ENCODE measurements around the gene STX12. TPM values are rescaled to one million over a fixed set of nuclear protein-coding genes. Genes with fewer than 3 reads are reported as not detected.
"Not testable (repeated sequence)": the region's sequence is repeated elsewhere in the genome, so short reads cannot be mapped to it uniquely, and the experiment has no call there.

STX12 gene
- total RNA-seq, 2 donors from 2014 or later = 22.6 to 26.7 TPM

DNA sequence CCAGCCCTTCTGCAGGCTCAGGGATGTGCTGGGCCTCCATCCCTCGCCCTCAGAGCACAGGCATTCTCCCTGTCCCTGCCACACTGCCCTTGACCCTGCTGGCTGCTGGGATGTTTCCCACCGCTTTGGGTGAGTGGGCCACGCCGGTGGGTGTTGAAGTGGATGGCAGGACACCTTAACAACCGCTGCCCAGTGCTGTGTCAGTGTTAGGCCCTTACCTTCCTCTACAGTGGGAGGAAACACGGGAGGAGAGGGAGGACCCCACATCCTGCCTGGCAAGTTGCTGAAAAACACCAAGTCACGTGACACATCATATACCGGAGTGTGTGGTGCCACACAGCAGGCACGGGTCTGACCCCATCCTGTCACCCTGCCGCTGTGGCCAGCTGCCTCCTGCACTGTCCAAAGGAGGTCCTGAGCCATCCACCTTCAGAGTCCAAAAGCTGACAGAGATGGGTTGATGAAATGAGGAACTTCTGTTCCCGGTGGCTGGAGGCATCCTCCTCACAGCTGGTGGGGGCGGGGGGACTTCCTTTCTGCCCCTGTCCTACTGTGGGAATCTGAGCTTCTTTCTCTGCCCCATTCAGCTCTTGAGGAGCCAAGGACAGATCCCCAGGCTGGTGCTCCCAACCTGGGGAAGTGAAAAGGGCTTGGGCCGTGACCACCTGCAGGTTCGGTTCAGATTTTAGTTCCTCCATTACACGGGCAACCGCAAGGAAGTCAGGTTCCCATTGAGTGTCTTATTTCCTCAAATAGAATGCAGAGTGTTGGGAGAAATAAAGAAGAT lies 96.1 kb downstream of the STX12 start:
- no peaks in the 10 kb centered on the region for H3K27me3 ChIP-seq
- no peak overlapping the region for H3K4me3 ChIP-seq
- peak in 2 of 4 donors; percentile 18 to 37 for DNase-seq
- no peaks in the 10 kb centered on the region for H3K36me3 ChIP-seq (replicated peaks in 1 of 2; ENCODE audit: insufficient read depth in 1 of 2, low read depth in 2 of 2)
- peak; percentile 9 for ATAC-seq
- WGBS, 2 donors = 44 to 58% methylated on average over 12 to 16 of the region's 16 CpGs
- intact Hi-C loops (cut with DNase I) = no loop called here
- TF ChIP-seq, protein P1, sequence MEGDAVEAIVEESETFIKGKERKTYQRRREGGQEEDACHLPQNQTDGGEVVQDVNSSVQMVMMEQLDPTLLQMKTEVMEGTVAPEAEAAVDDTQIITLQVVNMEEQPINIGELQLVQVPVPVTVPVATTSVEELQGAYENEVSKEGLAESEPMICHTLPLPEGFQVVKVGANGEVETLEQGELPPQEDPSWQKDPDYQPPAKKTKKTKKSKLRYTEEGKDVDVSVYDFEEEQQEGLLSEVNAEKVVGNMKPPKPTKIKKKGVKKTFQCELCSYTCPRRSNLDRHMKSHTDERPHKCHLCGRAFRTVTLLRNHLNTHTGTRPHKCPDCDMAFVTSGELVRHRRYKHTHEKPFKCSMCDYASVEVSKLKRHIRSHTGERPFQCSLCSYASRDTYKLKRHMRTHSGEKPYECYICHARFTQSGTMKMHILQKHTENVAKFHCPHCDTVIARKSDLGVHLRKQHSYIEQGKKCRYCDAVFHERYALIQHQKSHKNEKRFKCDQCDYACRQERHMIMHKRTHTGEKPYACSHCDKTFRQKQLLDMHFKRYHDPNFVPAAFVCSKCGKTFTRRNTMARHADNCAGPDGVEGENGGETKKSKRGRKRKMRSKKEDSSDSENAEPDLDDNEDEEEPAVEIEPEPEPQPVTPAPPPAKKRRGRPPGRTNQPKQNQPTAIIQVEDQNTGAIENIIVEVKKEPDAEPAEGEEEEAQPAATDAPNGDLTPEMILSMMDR (IDR thresholded peaks at IDR 0.05) = no peak
- TF ChIP-seq POLR2A (IDR thresholded peaks at IDR 0.05) = no peak
- no peaks in the 10 kb centered on the region for H3K9me3 ChIP-seq
- peak overlapping the region in 1 of 4 donors; percentile 39 for H3K27ac ChIP-seq
- H3K4me1 ChIP-seq = peaks cover 8% of the 10 kb centered on the region

DNA sequence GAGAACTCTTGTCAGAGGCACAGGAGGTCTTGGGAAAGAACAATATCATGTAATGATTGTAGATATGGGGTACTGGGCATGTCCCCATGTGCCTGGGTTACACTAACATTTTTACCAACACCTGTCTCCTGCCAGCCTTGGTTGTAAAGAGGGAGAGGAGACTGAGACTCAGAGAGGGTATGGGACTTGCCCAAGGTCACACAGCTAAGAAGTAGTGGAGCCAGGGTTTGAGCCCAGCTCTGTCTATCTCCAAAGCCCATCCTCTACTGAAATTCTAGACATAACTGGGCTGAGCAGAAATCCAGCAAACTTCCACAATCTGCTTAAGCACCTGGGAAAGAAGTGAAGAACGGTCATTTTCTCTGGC lies 96.7 kb downstream of the STX12 start:
- H3K27ac ChIP-seq = peak overlapping the region in 1 of 4 donors; percentile 39
- no peaks in the 10 kb centered on the region for H3K27me3 ChIP-seq
- intact Hi-C loops (cut with DNase I) = no loop called here
- no peak for TF ChIP-seq POLR2A (IDR thresholded peaks at IDR 0.05)
- TF ChIP-seq, protein P1 (IDR thresholded peaks at IDR 0.05) = no peak
- 83 to 92% methylated on average over 1 of the region's 1 CpG for WGBS, 2 donors
- H3K4me1 ChIP-seq = peaks cover 8% of the 10 kb centered on the region
- no peak for DNase-seq
- H3K4me3 ChIP-seq = no peak overlapping the region
- H3K36me3 ChIP-seq (replicated peaks in 1 of 2; ENCODE audit: insufficient read depth in 1 of 2, low read depth in 2 of 2) = no peaks in the 10 kb centered on the region
- no peak for ATAC-seq
- H3K9me3 ChIP-seq = no peaks in the 10 kb centered on the region

DNA sequence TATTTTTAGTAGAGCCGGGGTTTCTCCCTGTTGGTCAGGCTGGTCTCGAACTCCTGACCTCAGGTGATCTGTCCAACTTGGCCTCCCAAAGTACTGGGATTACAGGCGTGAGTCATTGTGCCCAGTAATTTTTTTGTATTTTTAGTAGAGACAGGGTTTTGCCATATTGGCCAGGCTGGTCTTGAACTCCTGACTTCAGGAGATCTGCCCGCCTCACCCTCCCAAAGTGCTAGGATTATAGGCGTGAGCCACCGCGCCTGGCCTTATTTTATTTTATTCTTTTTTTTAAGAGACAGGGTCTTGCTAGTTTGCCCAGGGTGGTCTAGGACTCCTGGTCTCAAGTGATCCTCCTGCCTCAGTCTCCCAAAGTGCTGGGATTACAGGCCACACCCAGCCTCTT lies 98.1 kb downstream of the STX12 start:
- H3K4me3 ChIP-seq; H3K36me3 ChIP-seq (replicated peaks in 1 of 2; ENCODE audit: insufficient read depth in 1 of 2, low read depth in 2 of 2); H3K27ac ChIP-seq; intact Hi-C loops (cut with DNase I); H3K27me3 ChIP-seq; H3K4me1 ChIP-seq; H3K9me3 ChIP-seq; ATAC-seq; DNase-seq: not testable (repeated sequence)
- 85 to 88% methylated on average over 7 of the region's 7 CpGs for WGBS, 2 donors

DNA sequence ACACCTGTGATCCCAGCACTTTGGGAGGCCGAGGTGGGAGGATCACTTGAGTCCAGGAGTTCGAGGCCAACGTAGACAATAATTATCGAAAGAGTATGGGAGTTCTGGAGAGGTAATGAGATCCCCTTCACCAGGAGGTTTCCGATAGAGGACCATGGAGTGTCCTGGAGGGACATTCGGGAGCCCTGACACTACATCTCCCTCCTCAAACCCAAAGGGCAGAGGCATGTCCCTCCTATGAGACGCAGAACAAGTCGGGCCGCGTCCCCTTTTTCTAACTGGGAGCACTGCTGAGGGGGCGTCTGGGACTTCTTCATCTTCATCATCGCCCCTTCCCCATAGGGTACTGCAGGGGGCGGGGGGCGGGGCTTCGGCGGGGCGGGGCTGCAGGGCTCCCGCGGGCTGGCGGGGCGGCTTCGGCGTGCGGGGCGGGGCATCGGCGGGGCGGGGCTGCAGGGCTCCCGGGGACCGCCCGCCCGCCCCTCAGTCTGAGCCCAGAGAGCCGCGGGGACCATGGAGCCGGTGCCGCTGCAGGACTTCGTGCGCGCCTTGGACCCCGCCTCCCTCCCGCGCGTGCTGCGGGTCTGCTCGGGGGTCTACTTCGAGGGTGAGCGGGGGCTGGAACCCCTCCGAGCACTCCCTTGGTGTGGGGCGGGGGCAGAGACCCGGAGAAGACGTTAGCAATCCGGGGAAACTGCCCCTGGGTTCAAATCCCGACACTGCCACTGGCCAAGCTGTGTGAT lies 99.2 kb downstream of the STX12 start, which contains the start of gene THEMIS2:
Gene THEMIS2 (plus strand): TSS at position 486 of the 743 bp plus-strand sequence. CDS start 28 bp downstream, at position 514.
- H3K4me3 ChIP-seq = peak within 1 kb of the TSS in 1 of 2 donors; percentile 46
- ATAC-seq (peak; percentile 63), DNase-seq (peak; percentile 44 to 70 (median 62))
- peak; percentile 18 to 73 (median 19) for TF ChIP-seq POLR2A (IDR thresholded peaks at IDR 0.05)
- TF ChIP-seq, protein P1 (IDR thresholded peaks at IDR 0.05) = no peak
- H3K9me3 ChIP-seq = no peaks in the 10 kb centered on the region
- peaks cover 8% of the 10 kb centered on the region for H3K4me1 ChIP-seq
- intact Hi-C loops (cut with DNase I) = no loop called here
- peak within 1 kb of the TSS in 1 of 4 donors; percentile 73 for H3K27ac ChIP-seq
- 9 to 46% methylated on average over 12 to 45 of the region's 53 CpGs for WGBS, 2 donors
- H3K36me3 ChIP-seq (replicated peaks in 1 of 2; ENCODE audit: insufficient read depth in 1 of 2, low read depth in 2 of 2) = no peaks in the 10 kb centered on the region
- H3K27me3 ChIP-seq = no peaks in the 10 kb centered on the region

DNA sequence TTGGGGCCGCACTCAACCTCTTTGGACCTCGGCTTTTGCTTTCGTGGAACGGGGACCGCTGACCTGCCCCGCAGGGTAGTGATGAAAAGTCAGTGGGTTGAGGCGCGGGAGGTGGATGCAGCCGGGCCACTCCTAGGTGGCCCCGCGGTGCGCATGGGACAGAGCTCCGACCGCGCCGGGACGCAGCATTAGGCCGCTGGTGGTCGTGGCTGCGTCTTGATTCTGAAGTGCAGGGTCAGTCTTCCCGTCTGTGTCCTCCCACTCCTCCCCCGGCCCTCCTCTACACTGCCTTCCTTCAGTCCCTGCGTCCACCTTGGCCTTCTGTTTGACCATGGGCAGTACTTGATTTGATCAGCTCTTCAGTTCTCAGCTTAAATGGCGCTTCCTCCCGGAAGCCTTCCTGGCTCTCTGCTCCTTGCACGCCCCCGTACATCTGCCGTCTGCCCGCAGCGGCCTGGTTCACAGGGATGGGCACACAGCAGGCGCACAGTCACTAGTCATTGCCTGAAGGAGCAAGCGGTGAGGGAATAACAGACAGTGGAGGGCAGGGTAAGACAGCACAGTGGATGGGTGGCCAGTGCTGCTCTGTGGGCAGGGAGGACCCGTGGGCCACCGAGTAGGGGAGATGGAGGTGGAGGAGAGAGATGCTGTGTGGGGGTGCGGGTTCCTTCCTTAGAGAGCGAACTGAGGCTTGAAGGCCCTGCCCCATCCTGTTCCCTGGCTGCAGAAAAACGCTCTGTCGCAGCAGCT lies 100.0 kb downstream of the STX12 start:
- TF ChIP-seq, protein P1 (IDR thresholded peaks at IDR 0.05) = no peak
- TF ChIP-seq POLR2A (IDR thresholded peaks at IDR 0.05) = peak in 1 of 3 donors; percentile 0
- peak overlapping the region in 1 of 4 donors; percentile 73 for H3K27ac ChIP-seq
- ATAC-seq (peak; percentile 5), DNase-seq (no peak)
- H3K9me3 ChIP-seq = no peaks in the 10 kb centered on the region
- H3K27me3 ChIP-seq = no peaks in the 10 kb centered on the region
- peak overlapping the region in 1 of 2 donors; percentile 46 for H3K4me3 ChIP-seq
- no peaks in the 10 kb centered on the region for H3K36me3 ChIP-seq (replicated peaks in 1 of 2; ENCODE audit: insufficient read depth in 1 of 2, low read depth in 2 of 2)
- WGBS, 2 donors = 14 to 25% methylated on average over 31 to 38 of the region's 38 CpGs
- intact Hi-C loops (cut with DNase I) = no loop called here
- peaks cover 8% of the 10 kb centered on the region for H3K4me1 ChIP-seq

Measured in body of pancreas (tissue), 4 donors.